Erythroblast (primary cell): ENCODE data around the gene DPP7.

Source experiments
- GATA1 ChIP-seq: IDR thresholded peaks from 2 replicates; pipeline ENCODE4 v1.6.1; 2011; ENCODE audit warnings: low read depth, mild to moderate bottlenecking, control low read depth, low read length, moderate library complexity
- POLR2A ChIP-seq: IDR thresholded peaks from 2 replicates; pipeline ENCODE4 v1.6.1; 2011; ENCODE audit warnings: mild to moderate bottlenecking, low read length

DNA sequence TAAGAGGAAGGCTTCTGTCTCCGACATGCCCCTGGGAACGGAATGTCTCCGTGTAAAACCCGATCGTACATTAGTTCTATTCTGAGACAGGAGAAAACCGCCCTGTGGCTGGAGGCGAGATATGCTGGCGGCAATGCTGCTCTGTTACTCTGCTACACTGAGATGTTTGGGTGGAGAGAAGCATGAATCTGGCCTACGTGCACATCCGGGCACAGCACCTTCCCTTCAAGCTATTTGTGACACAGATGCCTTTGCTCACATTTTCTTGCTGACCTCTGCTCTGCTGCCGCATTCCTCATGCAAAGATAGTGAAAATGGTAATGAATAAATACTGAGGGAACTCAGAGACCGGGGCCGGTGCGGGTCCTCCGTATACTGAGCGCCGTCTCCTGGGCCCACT lies 2.2 kb upstream of the DPP7 start:
- TF ChIP-seq POLR2A (no peak), GATA1 (no peak)
